NCI-H2196 treated with DMSO at 0.1 percent for 48 hours (cell line): ENCODE measurements around the gene PAXIP1.

Source experiments
- DNase-seq: peaks from one replicate; lab custom pipeline; 2025; ENCODE audit not compliant: unreplicated experiment; lab: John Stamatoyannopoulos, UW

PAXIP1 gene

DNA sequence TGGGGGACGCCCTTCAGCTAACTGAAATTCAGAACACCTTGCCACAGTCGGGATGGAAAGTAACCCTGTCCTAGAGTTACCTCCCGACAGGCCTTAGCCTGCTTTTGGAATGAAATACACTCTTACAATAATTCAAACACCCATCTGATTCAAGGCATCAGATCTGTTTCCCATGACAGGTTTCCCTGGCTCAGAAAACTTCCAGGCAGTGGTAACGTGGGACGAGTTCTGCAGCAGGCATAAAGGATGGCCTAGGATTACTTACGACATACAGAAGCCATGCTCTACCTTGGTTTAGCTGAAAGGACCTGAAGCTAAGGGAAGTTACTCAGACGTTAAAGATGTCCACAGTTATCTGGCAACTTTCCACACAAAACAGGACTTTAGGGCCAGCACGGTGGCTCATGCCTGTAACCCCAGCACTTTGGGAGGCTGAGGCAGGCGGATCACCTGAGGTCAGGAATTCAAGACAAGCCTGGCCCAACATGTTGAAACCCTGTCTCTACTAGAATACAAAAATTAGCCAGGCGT is 5.0 kb downstream of the PAXIP1 start:
- DNase-seq, result no peak

DNA sequence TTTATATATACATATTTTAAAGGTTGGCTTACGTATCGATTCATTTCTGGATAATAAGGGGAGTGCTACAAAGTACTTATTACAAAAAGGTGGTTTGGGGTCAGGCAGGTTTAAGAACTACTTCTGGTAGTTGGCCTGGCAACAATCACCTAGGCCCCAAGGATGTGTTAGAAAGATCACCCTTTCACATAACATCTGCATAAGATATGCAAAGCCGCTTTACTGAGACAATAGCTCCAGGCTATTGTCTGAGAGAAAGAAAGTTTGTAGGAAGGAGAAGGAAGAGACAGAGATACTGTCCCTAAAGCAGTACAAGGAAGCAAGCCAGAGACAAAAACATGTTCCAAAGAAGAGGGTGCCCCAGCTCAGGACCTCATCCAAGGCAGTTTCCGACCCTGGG is 6.2 kb downstream of the PAXIP1 start:
- no peak for DNase-seq

DNA sequence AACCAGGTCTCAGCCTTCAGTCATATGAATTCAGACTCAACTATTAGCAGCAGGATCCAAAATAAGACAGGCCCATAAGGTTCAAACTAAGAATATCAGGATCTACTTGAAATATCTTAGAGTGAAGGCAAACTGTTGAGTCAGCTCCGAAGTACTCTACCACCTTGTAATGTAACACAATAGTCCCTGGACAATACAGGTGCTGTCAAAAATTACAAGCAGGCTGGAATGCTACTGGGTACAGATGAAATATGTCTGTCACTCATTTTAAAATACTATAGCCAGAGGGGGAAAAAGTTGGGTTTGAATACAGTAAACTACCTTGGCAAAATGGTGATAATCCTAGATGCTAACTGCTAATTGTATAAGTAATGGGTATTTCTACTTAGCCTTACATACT is 6.8 kb downstream of the PAXIP1 start:
- DNase-seq, result no peak

DNA sequence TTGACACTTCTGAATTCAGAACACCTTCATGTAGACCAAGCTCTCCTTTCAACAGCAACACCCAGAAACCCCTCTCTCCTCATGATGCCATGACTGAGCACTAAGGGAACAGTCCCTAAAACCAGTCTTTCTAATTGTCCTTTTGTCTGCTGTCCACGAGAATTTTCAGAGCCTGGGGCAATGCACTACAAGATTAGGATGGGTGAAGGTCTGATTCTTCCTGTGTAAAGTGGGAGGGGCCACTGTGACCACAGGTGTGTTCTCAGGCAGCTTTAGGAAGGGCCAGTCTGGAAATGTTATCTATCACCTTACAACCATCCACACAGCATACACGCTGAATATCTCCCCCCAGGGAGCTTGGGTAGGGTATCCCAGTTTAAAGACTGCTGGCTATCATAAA is 7.9 kb downstream of the PAXIP1 start:
- DNase-seq, result no peak

DNA sequence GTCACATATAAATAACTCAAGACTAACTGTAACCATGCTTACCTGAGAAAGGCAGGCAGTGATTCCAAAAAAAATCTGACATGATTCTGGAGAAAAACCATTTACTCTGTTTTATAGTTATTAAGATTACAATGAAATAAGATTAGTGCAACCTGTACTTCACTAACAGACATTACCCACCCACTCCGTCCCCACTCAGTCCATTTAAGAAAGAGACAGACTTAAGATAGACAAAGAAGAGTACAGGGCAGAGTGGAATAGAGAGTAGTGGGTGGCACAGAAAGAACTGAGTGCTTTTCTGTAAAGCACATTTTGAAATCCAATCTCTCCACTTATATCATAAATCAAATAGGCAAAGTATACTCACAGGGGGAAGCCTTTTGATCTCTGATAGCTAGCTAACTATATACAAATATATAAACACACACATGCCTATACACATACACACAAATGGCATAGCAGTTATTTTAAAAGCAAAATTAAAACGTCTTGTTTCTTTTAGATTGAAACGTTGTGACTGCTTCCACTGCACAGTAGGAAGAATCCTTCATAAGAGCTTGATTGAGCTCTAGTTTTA is 11.9 kb downstream of the PAXIP1 start:
- no peak for DNase-seq

DNA sequence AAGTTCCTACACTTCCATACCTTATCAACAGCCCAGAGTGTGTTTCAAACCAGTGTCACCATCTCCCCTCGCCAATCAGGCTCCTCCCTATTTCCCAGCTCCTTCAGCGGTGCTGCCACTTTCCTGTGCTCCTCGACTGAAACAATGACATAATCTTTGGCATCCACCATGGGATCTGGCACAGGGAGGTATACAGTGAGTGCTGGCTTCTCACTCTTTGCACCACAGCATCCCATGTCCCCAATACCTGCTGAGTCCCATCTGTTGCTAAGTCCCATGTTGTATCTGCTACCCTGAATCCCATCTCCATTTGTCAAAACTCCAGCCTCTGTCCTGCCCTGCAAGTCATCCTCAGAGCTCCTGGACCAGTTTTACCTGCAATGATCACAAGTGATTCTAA is 15.4 kb downstream of the PAXIP1 start:
- DNase-seq, result no peak

DNA sequence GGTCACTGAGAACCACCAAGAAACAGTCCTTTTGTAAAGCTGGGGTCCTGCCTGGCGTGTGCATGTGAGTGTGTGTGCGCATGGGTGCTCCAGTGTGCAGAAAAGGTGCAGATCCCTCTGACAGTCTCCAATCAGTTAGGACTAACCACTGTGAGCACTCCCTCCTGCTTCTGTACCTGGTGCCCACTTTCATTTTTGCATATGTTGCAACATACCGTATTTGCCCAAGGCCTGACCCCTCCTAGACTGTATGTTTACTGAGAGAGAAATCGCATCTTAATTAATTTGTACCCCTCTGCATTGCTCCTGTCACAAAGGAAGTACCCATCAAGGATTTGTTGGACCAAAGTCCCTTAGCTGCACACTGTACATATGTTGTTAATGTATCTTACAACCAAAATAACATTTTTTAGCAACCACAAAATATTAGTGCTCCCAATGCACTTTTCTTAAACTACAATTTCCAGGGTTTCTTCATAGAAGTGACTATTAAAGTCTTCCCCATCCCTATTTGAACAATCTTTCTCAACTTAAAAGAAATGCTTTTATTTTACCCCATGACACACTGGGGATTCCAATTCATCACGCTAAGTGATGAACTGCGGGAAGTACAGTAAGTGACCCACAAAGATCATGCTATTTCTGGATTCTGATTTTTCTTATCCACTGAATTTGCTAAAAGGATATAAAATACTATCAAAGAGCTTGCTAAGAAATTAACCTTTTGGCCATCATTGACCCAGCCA is 16.6 kb downstream of the PAXIP1 start:
- DNase-seq, result no peak

DNA sequence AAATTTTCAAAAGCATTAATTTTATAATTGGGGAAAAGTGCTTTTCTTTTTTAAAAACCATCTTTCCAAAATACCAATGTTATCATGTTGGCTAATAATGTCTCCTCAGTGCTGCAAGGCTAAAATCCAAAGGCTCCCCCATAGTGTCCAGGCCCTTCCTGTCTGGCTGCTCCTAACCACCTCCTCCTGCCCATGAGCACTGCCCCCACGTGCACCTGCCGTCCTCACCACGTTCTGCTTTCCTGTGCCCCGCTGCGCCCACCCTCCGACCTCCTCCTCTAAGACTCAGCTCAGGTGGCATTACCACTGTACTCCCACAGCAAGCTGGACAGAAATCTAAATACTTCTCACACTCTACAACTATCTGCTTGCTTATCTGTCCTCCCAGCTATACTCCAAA is 17.7 kb downstream of the PAXIP1 start:
- no peak for DNase-seq

DNA sequence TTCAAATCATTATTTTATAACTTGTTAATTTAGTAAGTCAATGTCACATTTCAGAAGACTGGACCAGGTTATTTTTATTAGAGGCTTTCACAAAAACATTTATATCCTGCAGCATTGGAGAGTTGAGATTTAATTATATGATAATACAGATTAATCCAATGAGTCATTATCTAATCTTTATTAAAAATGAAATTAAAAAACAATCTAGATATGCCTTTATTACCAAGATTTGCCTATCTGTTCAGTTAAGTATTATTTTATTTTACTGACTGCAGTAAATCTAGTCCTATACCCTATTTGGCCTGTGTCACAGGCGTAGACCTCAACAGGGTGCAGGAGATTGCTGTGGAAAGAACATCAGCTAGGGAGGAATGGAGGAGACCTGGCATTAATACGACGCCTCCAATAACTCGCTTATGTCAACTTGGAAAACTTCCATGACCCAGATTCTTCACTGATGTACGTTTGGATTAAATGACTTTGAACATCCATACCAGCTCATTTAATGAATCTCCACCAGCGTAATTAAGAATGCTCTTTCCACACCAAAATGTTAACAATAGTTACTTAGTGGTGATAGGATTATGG is 18.2 kb downstream of the PAXIP1 start:
- no peak for DNase-seq

DNA sequence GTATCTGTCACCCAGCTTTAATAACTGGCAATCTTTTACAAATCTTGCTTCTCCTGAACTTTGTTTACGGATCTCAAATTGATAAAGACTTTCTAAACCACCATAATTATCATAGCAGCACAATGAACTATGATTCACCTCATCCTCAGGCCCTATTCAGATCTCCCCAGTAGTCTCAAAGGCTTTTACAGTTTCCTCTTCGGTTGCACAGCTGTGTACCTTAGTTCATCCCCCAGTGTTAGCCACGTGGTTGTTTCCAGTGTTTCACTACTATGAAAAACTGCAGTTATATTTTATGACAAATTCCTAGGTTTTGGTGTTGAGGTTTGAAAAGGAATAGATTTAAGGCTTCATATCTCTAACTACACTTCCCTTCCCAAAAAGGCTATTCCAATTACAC is 24.9 kb downstream of the PAXIP1 start:
- DNase-seq, result no peak

DNA sequence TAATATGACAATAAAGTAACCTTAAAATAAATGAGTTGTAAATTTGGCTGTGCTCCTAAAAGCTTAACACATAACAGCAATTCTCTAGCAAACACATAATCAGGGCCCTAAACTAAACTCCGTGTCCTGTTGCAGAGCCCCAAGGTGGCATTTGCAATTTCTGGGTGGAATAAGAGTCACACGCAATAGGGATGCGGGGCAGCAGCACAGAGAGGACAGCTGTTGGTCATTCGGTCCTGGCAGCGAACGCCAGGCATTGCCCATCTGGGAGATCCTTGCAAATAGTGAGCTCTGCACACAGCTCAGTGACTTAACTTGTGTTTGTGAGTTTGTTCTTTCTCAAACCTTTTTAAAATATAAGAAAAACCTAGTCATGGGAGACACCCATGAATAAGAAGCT is 25.7 kb downstream of the PAXIP1 start:
- no peak for DNase-seq

DNA sequence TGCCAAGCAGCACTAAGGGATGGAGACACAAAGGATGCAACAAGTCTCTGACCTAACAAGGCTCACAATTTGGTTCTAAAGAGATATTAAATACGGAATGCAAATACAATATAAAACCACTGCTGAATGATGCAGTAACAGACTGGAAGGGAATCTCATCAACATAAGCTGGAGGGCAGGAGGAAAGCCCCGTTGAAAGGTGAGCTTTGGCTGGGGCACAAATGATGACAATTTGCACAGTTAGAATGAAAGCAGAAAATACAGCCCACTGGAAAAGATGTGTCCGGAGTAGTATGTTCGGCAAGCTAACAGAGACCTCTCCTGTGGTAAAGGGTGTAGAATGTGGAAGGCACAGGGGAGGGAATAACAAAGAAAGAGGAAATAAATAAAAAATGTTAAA is 26.1 kb downstream of the PAXIP1 start:
- DNase-seq, result no peak

DNA sequence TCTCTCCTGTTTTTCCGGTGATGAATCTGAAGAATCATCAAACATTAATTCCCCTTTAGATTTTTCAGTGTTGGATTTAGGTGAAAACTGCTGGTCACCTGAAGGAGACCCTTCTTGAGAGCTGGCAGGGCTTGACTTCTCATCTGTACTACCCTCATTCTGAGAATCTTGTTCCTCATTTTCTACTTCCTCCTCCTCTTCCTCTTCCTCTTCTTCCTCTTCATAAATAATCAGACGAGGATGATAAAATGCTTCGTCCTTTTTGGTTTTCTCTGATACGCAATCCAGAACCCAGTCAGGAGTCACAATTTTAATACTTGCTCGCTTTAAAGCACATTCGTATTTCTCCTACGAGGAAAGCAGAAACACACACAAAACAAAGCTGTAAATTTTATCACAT is 26.9 kb downstream of the PAXIP1 start:
- DNase-seq, result no peak

DNA sequence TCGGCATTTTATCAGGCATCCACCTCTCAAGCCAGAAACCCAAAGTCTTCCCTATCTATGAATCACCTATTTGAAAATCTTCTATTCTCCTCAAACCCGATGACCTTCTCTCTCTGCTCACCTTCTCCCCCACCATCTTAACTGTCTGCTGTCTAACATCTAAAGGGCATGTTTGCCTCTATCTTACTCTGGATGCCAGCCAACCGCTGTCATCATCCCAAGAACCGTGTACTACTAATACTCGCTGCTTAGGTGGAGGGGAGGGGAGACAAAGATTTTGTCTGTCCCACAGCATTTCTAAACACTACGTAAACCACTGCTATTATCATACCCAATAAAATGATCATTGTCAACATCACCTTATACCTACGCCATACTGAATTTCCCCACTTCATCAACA is 29.5 kb downstream of the PAXIP1 start:
- no peak for DNase-seq

DNA sequence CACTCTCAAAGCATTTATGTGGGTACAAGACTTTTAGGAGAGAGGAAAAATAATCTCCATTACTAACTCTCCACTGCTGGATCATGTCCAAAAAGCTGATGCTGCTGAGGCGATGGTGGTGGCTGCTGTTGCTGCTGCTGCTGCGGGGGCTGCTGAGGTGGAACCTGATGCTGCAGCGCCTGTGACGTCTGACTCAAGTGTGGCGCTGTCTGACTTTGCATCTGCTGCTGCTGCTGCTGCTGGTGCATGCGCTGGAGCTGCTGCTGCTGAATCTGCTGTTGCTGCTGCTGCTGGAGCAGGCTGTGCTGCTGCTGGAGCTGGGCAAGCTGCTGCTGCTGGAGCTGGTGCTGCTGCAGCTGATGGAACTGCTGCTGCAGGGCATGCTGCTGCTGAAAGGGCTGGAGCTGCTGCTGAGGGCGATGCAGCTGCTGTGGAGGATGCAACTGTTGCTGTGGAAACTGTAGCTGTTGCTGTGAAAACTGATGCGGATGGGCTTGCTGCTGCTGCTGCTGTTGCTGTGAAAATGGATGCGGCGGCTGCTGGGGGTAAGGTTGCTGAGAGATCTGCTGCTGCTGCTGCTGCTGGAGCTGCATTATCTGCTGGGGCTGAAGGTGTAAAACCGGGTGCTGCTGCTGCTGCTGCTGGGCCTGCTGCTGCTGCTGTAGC is 34.5 kb downstream of the PAXIP1 start:
- no peak for DNase-seq

DNA sequence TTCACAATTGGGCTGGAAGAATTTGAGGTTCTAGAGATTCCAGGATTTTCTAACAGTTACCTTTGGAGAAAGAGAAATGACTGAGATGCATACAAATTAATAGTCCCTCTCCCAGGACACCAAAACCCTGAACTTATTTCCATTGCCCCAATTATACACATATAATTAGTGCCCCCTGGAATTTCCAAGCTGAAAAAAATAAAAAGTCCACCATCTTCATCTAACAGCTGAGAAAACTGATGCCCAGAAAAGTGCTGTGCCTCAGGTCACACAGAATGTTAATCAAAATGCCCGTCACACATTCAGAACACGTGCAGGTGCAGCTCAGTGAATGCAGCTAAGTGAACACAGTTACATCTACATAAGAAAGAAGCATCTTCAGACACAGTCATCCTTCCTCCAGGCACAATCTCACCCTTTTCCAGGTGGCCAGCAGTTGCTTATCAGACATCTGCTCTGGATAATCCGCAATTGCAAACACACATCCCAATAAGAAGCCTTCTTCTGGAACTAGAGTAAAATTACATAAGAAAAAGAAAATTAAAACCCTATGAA is 35.4 kb downstream of the PAXIP1 start:
- DNase-seq, result no peak

DNA sequence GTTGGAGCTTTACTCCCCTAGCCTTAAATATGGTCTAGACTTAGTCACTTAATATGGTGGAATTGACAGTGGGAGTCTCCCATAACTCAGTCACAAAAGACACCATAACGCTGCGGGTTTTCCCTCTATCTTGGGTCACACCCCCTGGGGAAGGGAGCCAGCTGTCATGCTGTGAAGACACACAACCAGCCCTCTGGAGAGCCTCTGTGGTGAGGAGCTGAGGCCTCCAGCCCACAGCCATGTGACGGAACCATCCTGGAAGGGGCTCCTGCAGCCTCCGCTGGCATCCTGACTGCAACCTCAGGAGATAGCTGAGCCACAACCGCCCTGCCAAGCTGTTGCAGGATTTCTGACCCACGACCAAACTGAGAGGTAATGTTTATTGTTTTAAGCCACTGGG is 37.9 kb downstream of the PAXIP1 start:
- no peak for DNase-seq

DNA sequence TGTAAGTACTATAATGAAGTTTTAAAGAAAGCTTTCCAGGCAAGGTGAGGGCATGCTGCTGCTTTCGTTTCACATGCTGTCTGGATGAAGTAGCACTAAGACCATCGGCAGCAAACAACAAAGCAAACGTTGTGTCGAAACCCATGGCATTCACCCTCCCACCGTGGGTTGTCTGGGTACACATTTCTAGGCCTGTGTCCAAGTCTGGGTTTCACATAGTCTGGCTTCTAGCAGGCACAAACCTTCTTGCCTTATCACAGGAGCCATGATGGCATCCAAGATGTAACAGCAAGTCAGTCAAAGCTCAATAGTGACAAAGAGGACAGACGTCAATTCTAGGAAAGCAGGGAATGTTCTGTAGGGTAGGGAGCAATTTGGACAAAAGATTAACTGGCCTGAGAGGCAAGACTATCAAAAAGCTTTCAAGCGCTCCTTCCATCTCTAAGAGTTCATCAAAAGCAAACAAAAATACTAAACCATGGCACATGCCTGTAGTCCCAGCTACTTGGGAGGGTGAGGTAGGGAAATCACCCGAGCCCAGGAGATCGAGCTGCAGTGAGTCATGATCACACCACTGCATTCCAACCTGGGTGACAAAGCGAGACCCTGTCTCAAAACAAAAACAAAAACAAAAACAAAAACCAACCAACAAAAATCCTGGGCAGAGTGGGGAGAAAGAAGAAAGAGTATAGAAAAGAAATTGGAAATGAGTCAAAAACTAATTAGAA is 42.7 kb downstream of the PAXIP1 start:
- no peak for DNase-seq

DNA sequence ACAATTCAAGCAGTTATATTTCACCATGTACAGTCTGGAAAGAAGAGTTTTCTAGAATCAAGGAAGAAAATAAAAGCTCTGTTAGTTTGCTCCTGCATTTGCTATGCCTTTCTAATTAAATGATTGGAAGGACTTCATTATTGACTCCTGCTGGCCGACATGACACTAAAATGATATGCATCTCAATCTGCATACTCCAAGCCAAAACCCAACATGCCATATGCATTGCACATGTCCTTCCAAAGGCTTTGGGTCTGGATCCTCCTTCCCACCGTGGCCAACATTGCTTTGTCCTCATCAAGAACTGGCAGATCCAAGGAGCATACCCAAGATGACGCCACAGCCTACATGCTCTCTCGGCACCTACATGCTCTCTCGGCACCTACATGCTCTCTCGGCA is 46.5 kb downstream of the PAXIP1 start:
- DNase-seq, result no peak

DNA sequence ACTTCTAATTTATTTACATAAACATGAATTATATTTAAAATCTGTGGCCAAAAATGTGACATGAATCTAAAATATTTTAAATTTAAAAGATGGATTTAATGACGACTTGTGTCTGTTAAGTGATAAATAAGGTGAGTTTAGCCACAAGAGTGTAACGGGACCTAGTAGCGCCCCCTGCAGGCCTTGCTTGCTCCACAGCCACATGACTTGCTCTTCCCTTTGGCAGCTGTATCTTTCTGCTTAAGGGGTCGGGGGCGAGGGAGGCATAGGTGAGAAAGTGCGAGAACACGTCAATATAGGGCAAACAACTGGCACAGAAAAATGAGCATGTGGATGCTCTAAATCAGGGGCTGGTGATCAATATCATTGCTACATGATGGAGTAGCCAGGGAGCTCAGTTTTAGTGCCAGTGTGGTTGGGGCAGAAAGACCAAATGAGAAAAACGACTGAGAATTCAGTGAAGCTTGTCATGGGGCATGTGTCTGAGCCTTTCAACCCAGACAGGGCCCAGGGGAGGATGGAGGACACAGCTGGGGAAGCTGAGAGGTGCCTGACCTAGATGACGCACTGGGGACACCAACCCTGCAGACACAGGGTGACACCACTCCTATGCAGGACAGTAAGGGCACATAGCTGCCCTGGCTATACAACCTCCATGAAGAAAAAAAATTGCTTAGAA is 49.8 kb downstream of the PAXIP1 start:
- DNase-seq, result no peak
